T follicular helper cell (primary cell): ENCODE measurements around the gene PSMD13.
"Not testable (repeated sequence)": the region's sequence is repeated elsewhere in the genome, so short reads cannot be mapped to it uniquely, and the experiment has no call there.

Experiments
- DNase-seq: peaks from one replicate; pipeline ENCODE4 v3.0.0-alpha.2; 2020; ENCODE audit warnings: low read depth

The PSMD13 gene

DNA sequence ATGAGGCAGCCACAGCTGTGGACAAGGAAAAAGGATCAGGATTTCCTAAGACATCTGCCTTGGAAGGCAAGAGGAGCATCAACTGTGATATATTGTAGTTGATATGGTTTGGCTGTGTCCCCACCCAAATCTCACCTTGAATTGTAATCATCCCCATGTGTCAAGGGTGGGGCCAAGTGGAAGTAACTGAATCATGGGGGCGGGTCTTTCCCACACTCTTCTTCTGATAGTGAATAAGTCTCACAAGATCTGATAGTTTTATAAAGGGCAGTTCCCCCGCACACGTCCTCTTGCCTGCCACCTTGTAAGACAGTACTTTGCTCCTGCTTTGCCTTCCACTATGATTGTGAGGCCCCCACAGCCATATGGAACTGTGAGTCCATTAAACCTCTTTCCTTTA is 19.1 kb upstream of the PSMD13 start:
- DNase-seq, result no peak

DNA sequence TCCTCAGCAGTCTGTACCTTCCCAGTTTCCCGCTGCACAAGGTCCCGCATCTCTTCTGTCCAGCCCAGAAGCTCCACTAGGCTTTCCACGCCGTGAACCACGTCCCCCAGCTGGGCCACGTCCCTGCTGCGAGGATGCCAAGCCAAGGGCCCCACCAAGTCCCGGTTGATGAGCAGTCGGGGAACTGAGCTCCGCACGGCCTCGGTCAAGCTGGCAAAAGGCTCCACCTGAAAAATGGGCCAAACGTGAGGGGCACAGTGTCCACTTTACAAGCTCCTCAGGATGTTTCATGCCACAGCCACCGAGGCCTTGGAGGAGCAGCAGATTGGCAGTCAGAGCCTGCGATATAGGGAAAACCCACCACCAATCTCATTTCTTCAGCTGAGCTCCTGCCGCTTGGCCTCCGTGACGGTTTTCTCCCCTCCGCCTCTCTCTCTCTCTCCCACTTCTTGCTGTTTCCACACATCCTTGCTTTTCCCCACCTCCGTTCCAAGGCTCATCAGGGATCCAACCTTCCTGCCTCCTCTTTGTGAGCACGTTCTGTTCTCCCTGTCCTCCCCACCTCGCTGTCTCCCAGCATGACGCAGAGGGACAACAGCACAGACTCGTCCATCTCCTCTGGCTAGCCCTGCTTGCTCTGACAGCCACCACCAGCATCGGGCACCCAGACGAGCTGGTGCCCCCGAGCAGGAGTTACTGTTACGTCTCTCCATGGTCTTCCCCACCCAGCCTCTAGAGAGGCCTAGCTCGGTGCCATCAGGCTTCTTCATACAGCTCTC is 17.8 kb upstream of the PSMD13 start:
- DNase-seq, result no peak

DNA sequence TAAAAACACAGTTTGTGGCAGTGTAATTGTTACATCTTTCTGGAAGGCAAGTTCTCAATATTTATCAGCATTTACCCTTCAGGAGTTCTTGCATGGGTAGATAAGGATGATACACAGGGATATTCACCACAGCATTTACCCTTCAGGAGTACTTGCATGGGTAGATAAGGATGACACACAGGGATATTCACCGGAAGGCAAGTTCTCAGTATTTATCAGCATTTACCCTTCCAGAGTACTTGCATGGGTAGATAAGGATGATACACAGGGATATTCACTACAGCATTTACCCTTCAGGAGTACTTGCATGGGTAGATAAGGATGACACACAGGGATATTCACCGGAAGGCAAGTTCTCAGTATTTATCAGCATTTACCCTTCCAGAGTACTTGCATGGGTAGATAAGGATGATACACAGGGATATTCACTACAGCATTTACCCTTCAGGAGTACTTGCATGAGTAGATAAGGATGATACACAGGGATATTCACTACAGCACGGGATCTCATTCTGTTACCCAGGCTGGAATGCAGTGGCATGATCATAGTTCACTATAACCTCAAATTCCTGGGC is 16.0 kb upstream of the PSMD13 start:
- DNase-seq, result not testable (repeated sequence)

DNA sequence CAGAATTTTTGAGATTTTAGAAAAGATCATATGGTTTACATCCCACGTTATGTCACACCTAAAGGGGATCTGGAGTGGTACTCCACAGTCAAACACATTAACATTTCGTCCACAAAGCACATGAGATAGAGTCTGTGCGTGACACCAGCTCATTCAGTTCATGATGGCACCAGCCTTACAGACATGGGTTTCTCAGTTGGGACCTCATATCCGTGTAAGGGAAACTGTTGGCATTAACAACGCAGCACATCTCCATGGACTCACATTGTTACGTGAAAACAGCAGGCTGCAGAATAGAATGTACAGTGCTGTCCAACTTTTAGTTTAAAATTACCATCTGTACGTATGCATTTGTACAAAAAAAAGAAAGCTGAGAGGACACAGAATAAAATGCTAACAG is 15.2 kb upstream of the PSMD13 start:
- DNase-seq, result no peak

DNA sequence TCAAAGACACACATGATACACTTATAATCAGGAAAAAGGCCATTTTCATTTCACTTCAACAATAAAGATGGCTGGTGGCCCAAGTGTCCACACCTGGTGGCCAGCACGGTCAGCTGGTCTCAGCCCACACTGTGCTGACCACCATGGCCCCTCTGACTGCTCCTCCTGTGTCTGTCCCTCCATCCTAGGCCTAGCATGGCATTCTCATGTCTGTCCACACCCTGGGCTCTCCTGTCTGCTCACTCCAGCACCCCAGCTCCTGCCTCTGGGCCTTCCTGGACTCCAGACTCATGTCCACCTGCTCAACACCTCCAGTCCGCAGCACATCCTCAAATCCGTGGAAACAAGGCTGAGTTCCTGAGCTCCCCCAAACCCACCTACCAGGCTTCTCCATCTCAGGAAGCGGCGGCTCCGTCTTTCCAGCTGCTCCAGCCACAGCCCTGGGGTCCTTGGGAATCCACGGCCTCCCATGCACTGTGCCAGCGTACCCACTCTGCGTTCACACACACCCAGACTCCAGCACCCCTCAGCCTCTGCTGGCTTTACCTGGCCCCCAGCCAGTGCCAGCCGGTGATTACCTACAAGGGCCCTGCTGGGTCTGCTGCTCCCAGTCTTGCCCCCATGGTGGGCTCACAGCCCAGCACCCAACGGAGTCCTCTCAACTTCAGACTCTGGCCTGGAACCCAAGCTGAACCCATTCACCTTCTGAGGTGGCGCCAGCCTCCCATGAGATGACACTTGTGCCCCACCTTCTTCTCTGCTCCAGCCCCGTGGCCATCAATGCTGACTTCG is 14.6 kb upstream of the PSMD13 start:
- DNase-seq, result no peak

DNA sequence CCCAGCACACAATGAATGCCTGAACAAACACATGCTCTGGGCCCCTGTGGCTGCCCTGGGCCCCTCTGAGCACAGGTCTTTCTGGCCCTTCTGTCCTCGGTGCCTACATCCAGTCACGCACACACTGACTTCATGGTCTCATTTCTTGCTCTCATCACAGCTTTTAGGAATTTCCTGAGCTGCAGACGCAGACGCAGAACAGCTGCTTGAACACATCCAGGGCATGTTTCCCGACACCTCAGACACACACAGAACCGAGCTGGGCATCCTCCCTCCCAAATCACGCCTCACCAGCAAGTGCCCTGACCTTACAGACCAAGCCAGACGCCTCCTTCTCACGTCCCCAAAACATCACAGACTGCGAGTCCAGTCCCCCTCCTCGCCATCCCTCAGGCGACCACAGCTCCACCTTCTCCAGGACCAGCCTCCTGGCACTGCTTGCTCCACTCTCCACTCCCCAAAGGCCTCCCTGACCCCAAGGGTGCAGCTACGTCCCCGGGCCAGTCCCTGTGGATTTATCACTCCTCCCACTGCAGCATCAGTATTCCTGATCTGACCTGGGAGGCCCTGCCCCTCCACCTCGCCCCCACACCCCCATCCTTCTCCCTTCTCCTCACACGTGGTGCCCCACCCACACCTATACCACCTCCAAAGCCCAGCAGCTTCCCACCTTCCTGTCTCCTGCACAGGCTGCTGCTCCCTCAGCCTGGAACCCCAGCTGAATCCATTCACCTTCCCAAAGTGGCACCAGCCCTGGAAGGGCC is 13.6 kb upstream of the PSMD13 start:
- DNase-seq, result no peak

DNA sequence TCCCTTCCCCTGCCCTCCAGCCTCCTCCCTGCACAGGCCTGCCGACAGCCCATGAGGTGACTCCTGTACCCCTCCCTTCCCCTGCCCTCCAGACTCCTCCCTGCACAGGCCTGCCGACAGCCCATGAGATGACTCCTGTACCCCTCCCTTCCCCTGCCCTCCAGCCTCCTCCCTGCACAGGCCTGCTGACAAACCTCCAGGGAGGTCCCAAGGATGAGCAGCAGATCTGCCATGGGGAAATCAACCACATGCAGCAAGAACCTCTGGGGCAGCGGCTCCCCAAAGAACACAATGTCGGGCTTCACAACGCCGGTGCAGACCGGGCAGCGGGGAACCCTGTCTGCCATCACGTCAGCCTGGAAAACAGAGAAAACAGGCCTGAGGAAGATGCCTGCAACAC is 12.9 kb upstream of the PSMD13 start:
- DNase-seq, result no peak

DNA sequence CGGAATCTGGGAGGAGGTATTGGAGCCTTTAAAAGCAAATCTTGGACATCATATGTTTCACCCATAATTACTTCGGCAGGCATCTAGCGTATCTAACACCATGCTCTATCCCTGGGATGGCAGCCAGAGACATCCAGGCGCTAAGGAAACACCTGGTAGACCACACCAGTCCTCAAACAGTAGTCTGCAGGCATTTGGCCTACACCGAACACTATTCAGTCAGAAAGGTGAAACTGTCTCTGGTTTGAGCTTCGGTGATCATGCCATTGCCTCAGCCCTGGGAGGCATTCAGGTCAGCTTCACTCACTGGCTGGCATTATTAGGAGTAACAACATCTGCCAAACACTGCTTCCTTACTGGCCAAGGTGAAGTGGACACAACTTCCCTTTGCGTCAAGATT is 12.4 kb upstream of the PSMD13 start:
- DNase-seq, result no peak

DNA sequence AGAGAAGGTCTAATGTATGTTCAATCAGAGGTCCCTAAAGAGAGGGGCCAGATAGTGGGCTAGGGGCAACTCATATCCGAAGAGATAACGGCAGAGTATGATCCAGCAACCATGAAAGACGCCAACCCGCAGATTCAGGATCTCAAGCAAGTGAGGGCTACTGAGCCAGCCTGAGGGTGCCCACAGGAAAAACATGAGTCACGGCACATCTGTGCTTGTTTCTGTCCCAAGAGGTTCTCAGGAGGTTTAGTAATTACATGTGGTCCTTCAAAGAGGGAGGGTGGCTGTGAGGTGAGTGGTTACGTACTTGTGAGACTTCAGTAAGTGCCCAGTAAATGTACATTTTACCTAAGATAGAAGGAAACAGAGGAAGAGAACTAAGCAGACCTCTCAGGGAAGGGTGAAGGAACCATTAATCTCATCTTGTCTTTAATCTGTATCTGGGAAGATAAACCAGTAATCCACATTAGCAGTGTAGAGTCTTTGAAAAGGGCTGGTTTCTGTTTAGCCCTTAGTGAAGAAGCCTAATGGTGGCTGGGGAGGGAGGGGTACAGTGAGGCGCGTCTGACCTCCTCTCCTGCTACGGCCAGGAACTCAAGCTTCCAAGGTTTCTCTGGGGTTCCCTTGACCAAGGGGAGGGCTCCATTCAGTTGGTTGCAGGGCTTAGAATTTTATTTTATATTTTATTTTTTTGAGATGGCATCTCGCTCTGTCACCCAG is 10.9 kb upstream of the PSMD13 start:
- DNase-seq, result no peak

DNA sequence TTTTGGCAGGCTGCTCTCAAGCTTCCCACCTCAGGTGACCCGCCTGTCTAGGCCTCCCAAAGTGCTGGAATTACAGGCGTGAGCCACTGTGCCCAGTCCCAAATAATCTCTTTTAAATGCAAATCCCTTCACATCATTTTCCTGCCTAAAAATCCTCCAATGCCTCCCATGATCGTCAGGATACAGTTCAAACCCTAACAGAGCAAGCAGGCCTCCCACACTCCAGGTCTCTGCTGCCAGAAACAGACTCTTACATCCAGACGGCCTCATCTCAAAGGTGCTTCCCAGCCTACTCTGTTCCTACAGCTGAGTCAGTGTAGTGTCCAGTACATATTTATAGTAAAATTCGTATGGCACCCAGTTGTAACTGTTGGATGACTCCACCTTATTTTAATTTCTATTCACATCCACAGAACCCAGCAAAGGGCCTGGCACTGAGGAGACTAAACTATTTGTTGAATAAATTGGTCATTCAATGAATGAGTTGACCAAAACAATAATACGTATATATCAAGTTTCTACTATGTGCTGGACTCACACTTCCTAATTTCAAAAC is 8.9 kb upstream of the PSMD13 start:
- DNase-seq, result no peak

DNA sequence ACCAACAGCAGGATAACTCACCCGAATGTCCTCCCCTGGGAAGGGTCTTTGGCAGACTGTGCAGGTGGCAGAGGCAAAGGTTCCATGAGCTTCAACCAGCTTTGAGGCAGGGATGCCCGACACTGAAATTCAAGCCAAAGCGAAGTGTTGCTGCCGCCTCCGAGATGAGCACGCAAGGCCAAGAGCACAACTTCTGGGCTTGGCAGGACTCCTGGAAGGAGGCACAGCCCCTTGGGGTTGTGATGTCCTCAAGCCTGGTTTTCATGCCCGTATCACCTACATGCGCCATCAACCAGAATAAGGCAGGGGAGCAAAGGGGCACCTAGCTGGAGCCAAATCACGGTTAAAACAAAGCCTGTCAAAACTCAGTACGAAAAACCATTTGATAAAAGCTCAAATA is 6.3 kb upstream of the PSMD13 start:
- no peak for DNase-seq

DNA sequence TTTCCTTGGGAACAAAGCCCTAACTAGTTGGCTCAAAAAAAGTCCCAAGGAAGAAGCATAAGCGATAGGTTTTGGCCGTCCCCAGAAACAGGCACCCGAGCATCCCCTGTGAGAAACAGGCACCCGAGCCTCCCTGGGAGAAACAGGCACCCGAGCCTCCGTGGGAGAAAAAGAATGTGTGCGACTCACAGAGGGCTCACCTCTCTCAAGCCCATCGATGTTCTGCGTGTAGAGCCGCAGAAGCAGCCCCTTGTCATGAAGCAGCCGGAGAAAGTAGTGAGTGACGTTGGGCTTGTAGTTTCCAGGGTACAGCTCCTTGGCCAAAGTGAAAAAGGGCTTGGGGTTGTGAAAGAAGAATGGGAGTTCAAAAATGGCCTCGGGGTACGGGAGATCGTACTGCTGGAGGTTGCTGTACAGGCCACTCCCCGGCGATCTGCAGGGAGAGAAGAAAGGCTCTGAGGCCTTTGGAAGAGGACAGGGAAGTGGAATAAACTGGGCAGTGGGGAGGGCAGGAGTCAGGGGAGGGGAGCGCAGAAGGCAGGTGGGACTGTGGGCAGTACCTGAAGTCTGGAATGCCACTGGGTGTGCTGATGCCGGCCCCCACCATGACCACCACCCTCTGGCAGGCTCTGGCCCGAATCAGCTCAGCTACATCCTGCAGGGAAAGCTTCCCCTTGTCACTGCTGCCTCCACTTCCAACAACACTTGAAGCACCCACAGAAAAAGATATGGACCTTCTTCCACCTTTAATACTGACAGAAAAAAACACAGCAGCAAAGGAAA is 3.8 kb upstream of the PSMD13 start:
- DNase-seq, result no peak

DNA sequence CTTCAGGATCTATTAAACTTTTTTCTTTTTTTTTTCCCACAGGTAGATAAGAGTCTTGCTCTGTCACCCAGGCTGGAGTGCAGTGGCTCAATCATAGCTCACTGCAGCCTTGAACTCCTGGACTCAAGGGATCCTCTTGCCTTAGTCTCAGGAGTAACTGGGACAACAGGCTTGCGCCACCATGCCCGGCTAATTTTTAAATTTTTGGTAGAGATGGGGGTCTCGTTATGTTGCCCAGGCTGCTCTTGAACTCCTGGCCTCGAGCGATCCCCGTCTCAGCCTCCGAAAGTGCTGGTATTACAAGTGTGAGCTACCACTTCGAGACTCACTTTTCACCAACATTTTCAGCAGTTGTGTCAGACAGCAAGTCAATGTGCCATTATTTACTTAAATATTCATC is 1.6 kb upstream of the PSMD13 start:
- DNase-seq, result no peak

DNA sequence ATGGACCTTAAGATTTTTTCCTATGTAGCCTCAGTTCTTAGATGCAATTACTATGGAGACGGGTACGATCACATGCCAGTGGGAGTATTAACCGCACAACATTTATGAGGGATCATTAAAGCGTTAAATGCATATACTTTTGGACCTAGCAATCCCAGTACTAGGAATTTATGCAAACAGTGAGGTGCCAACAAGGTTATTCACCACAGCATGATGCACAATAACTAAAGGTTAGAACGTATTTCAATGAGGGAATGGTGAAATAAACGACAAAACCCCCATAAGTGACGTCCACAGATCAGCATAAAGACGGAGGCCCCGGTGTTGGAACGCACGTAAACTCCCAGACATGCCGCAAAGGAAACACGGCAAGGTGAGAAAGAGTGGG is 1.2 kb upstream of the PSMD13 start:
- no peak for DNase-seq

DNA sequence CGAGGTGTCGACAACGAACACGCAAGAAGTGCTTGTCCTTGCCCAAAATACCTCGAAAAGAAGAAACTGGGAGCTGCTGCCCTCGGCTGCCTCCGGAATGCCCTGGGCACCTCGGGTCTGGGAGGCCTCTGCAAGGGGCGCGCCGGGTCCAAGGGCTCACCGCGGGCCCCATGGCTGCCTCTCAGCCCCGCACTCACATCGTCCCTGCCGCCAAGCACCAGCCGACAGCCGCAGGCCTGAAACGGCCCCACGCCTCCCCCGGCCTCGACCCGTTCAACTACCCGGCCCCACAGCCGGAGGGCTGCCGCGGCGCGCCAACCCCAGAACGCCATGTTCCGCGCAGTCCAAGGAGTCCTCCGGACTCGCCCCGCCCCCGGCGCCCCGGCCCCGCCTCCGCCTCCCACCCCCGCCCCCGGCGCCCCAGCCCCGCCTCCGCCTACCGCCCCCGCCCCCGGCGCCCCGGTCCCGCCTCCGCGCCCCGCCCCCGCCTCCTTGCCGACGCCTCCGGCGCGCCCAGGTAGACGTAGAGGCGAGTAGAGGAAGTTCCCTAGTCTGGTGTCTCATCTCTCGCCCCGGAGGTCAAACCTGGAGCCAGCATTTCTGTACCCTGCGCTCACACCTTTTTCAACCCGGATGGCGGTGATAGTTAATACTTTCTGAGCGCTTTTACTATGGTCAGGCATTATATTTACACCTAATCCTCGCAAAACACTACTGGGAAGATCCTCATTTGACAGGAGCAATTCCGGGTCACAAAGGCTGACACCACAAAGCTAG is 591 bp upstream of the PSMD13 start, which contains the start of gene SIRT3:
SIRT3 (minus strand) TSS at position 346 of the 777 bp plus-strand sequence; CDS start at position 332, 14 bp downstream.
- peak; percentile 85 for DNase-seq

DNA sequence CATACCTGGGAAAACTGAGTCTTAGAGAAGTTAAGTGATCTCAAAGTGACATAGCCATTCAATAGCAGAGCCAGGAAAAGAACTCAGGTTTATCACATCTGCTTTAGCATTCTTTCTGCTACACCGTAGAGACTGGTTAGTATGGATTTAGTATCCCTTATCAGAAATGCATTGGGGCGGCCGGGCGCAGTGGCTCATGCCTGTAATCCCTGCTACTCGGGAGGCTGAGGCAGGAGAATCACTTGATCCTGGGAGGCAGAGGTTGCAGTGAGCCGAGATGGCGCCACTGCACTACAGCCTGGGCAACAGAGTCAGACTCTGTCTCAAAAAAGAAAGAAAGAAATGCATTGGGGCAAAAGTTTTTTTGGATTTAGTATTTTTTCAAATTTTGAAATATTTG is 1.6 kb downstream of the PSMD13 start:
- not testable (repeated sequence) for DNase-seq

DNA sequence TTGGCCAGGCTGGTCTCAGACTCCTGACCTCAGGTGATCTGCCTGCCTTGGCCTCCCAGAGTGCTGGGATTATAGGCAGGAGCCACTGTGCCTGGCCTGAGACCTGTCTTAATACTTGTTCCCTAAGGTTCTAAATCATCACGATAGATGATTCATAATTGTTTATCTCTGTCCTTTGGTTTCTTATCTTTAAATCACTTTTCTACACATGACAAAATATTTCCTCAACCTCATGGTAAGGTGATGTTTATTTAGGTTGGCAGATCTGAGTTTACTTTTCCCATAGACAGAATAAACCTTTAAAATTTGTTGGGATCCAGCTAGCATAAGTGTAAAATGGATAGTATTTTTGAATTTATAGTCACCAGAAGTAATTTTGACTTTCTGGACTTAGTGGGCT is 3.5 kb downstream of the PSMD13 start:
- DNase-seq, result no peak

DNA sequence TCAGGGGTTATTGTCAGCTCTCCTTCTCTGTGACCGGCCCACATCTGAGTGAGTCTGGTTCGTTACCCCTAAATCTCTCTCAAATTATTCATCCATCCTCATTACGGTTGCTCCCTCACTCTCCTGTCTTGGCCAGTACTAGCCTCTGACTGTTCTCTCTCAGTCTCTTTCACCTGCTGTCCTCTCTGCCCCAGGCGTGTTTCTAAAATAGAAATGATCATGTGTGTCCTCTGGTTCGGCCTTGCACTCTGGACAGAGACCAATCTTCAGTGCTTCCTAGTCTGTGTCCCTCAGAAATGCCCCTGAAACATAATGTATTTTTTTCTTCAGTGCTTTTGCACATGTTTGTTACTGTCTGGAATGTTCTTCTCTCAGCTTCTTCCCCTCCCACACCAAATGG is 4.9 kb downstream of the PSMD13 start:
- no peak for DNase-seq

DNA sequence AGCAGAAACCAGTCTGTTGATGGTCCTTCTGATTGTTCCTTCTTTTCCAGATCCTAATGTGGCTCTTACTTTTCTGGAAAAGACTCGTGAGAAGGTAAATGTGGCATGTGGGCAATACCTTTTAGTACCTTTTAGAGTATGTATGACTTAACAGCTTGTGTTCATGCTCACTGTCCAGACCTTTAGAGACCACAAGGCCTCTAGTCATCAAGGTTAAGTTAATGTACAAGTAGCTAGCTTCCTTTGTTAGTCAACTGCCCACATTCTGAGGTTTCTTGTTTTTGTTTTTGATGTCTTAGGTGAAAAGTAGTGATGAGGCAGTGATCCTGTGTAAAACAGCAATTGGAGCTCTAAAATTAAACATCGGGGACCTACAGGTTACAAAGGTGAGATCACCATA is 7.6 kb downstream of the PSMD13 start:
- DNase-seq, result no peak

DNA sequence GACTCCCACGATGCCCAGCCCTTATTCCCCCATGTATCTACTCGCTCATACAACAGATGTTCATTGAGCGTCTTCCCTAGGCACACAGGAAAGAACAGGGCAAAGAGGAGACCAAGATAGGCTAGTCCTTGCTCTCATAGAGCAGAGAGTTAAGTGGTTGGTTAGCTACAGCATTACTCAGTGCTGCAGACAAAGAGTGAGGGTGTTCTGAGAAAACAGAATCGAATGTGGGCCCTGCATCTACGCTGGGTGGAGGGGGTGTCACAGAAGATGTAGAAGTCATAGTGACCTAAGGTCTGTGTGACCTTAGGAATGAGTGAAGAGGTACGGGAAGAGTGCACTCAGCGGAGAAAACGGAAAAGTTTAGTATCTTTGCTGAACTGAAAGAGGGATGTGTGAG is 12.3 kb downstream of the PSMD13 start:
- DNase-seq, result no peak
